KOPT-K1 (cell line): Measurements from ENCODE around the gene KRTAP12-4.
"Not testable (repeated sequence)": the region's sequence is repeated elsewhere in the genome, so short reads cannot be mapped to it uniquely, and the experiment has no call there.

Source experiments
- H3K27ac ChIP-seq: fragments of 200-600 bp; sonication (generic); 2 replicates; pipeline ENCODE4 v1.5.1; 2016; ENCODE audit warnings: antibody characterized with exemption, mild to moderate bottlenecking, low read depth, low read length; ENCODE audit not compliant: poor library complexity, severe bottlenecking
- H3K36me3 ChIP-seq: fragments of 200-600 bp; sonication (generic); 2 replicates; pipeline ENCODE4 v1.5.1; 2017; ENCODE audit warnings: antibody characterized with exemption, mild to moderate bottlenecking, low read length, moderate library complexity; ENCODE audit not compliant: insufficient read depth
- H3K9me3 ChIP-seq: fragments of 200-600 bp; sonication (generic); 2 replicates; pipeline ENCODE4 v1.5.1; 2017; ENCODE audit warnings: antibody characterized with exemption, low read length, mild to moderate bottlenecking; ENCODE audit not compliant: insufficient read depth, poor library complexity, severe bottlenecking

The KRTAP12-4 gene

GRCh38 chr21:44650973-44651675, 3.3 kb downstream of the KRTAP12-4 start:
- Histone ChIP-seq H3K9me3 (peaks cover 31% of the 10 kb centered on the region), H3K36me3 (no peaks in the 10 kb centered on the region), H3K27ac (peak overlapping the region; percentile 40)

- H3K36me3 ChIP-seq = no peaks in the 10 kb centered on the region
- peak overlapping the region; percentile 40 for H3K27ac ChIP-seq
- H3K9me3 ChIP-seq = peaks cover 26% of the 10 kb centered on the region
Observed at GRCh38 chr21:44650265-44650972, 4.0 kb downstream of the KRTAP12-4 start.

- Histone ChIP-seq H3K27ac (no peak overlapping the region), H3K36me3 (no peaks in the 10 kb centered on the region), H3K9me3 (peaks cover 34% of the 10 kb centered on the region)
Observed at GRCh38 chr21:44649521-44650100, 4.8 kb downstream of the KRTAP12-4 start.

- no peak overlapping the region for H3K27ac ChIP-seq
- peaks cover 39% of the 10 kb centered on the region for H3K9me3 ChIP-seq
- no peaks in the 10 kb centered on the region for H3K36me3 ChIP-seq
Observed at GRCh38 chr21:44648557-44649311, 5.7 kb downstream of the KRTAP12-4 start.

GRCh38 chr21:44647222-44647552, 7.3 kb downstream of the KRTAP12-4 start:
- Histone ChIP-seq H3K9me3 (peaks cover 38% of the 10 kb centered on the region), H3K36me3 (no peaks in the 10 kb centered on the region), H3K27ac (no peak overlapping the region)

GRCh38 chr21:44646366-44647221, 7.9 kb downstream of the KRTAP12-4 start, which contains the start of gene KRTAP10-11:
Gene KRTAP10-11, plus strand, starts transcription at chr21:44646414. Its CDS starts 45 bp downstream, at chr21:44646459.
- not testable (repeated sequence) for H3K36me3 ChIP-seq, H3K27ac ChIP-seq
- H3K9me3 ChIP-seq = peaks cover 37% of the 10 kb centered on the region

GRCh38 chr21:44644878-44645277, 9.6 kb downstream of the KRTAP12-4 start:
- Histone ChIP-seq H3K9me3 (peaks cover 39% of the 10 kb centered on the region), H3K36me3 (no peaks in the 10 kb centered on the region), H3K27ac (no peak overlapping the region)

- Histone ChIP-seq H3K27ac (no peak overlapping the region), H3K9me3 (peaks cover 39% of the 10 kb centered on the region), H3K36me3 (no peaks in the 10 kb centered on the region)
Observed at GRCh38 chr21:44643741-44644310, 10.6 kb downstream of the KRTAP12-4 start.

- no peak overlapping the region for H3K27ac ChIP-seq
- no peaks in the 10 kb centered on the region for H3K36me3 ChIP-seq
Observed at GRCh38 chr21:44640761-44641160, 13.7 kb downstream of the KRTAP12-4 start.

GRCh38 chr21:44639331-44639655, 15.2 kb downstream of the KRTAP12-4 start:
- H3K9me3 ChIP-seq = peaks cover 27% of the 10 kb centered on the region
- H3K36me3 ChIP-seq = no peaks in the 10 kb centered on the region
- no peak overlapping the region for H3K27ac ChIP-seq

More at GRCh38 chr21:44640761-44641160, 13.7 kb downstream of the KRTAP12-4 start:
- peaks cover 39% of the 10 kb centered on the region for H3K9me3 ChIP-seq

GRCh38 chr21:44638506-44639330, 15.7 kb downstream of the KRTAP12-4 start:
- H3K36me3 ChIP-seq, H3K27ac ChIP-seq: not testable (repeated sequence)
- peaks cover 22% of the 10 kb centered on the region for H3K9me3 ChIP-seq

- H3K27ac ChIP-seq, H3K36me3 ChIP-seq: not testable (repeated sequence)
- peaks cover 13% of the 10 kb centered on the region for H3K9me3 ChIP-seq
Observed at GRCh38 chr21:44637851-44638348, 16.6 kb downstream of the KRTAP12-4 start.

GRCh38 chr21:44637018-44637850, 17.2 kb downstream of the KRTAP12-4 start, which contains the start of gene KRTAP10-10:
Gene KRTAP10-10, plus strand, starts transcription at chr21:44637356. Its CDS starts 62 bp downstream, at chr21:44637418.
- no peak within 1 kb of the TSS for H3K27ac ChIP-seq
- no peaks in the 10 kb centered on the region for H3K36me3 ChIP-seq
- H3K9me3 ChIP-seq = peaks cover 16% of the 10 kb centered on the region
